ENCODE measurements around the gene ACIN1.

Gene ACIN1

GRCh38 chr14:23042162-23042965, 52.6 kb downstream of the ACIN1 start, which contains the start of gene PSMB11:
Gene PSMB11 (plus strand): TSS chr14:23042212. CDS start chr14:23042226, 14 bp downstream.
- TF ChIP-seq ZFX (IDR thresholded peaks at IDR 0.05) (no peak), CTCF (conservative IDR thresholded peaks at IDR 0.05) (no peak)
- no peak within 1 kb of the TSS for H3K27ac ChIP-seq

GRCh38 chr14:23041729-23042128, 53.2 kb downstream of the ACIN1 start:
- TF ChIP-seq ZFX (IDR thresholded peaks at IDR 0.05) (no peak), CTCF (conservative IDR thresholded peaks at IDR 0.05) (no peak)
- no peak overlapping the region for H3K27ac ChIP-seq

- no peak for TF ChIP-seq ZFX (IDR thresholded peaks at IDR 0.05)
- TF ChIP-seq CTCF (conservative IDR thresholded peaks at IDR 0.05), result no peak
- H3K27ac ChIP-seq, result no peak overlapping the region
Measured at GRCh38 chr14:23040100-23040499, 54.8 kb downstream of the ACIN1 start.

GRCh38 chr14:23035303-23036144, 59.4 kb downstream of the ACIN1 start:
- H3K27ac ChIP-seq, result peak overlapping the region; percentile 99
- no peak for TF ChIP-seq ZFX (IDR thresholded peaks at IDR 0.05)
- TF ChIP-seq CTCF (conservative IDR thresholded peaks at IDR 0.05), result no peak

GRCh38 chr14:23034498-23035302, 60.2 kb downstream of the ACIN1 start, which contains the start of gene PSMB5:
Gene PSMB5 (minus strand): TSS chr14:23034900. CDS start chr14:23034881, 19 bp downstream.
- TF ChIP-seq ZFX (IDR thresholded peaks at IDR 0.05), result peak; percentile 87
- TF ChIP-seq CTCF (conservative IDR thresholded peaks at IDR 0.05), result no peak
- peak within 1 kb of the TSS; percentile 99 for H3K27ac ChIP-seq

- H3K27ac ChIP-seq, result peak overlapping the region; percentile 99
- TF ChIP-seq CTCF (conservative IDR thresholded peaks at IDR 0.05) (no peak), ZFX (IDR thresholded peaks at IDR 0.05) (no peak)
Measured at GRCh38 chr14:23033801-23034497, 61.0 kb downstream of the ACIN1 start.

Data from C4-2B (cell line).